GM19023 (cell line): ENCODE results near the gene GAPVD1.
"Not testable (repeated sequence)": the region's sequence is repeated elsewhere in the genome, so short reads cannot be mapped to it uniquely, and the experiment has no call there.

Experiments used
- ATAC-seq: cut with Tn5 transposase; IDR thresholded peaks from one replicate; pipeline ENCODE4 v1.9.1; 2021; ENCODE audit warnings: mild to moderate bottlenecking, moderate library complexity; ENCODE audit not compliant: unreplicated experiment

The GAPVD1 gene, protein sequence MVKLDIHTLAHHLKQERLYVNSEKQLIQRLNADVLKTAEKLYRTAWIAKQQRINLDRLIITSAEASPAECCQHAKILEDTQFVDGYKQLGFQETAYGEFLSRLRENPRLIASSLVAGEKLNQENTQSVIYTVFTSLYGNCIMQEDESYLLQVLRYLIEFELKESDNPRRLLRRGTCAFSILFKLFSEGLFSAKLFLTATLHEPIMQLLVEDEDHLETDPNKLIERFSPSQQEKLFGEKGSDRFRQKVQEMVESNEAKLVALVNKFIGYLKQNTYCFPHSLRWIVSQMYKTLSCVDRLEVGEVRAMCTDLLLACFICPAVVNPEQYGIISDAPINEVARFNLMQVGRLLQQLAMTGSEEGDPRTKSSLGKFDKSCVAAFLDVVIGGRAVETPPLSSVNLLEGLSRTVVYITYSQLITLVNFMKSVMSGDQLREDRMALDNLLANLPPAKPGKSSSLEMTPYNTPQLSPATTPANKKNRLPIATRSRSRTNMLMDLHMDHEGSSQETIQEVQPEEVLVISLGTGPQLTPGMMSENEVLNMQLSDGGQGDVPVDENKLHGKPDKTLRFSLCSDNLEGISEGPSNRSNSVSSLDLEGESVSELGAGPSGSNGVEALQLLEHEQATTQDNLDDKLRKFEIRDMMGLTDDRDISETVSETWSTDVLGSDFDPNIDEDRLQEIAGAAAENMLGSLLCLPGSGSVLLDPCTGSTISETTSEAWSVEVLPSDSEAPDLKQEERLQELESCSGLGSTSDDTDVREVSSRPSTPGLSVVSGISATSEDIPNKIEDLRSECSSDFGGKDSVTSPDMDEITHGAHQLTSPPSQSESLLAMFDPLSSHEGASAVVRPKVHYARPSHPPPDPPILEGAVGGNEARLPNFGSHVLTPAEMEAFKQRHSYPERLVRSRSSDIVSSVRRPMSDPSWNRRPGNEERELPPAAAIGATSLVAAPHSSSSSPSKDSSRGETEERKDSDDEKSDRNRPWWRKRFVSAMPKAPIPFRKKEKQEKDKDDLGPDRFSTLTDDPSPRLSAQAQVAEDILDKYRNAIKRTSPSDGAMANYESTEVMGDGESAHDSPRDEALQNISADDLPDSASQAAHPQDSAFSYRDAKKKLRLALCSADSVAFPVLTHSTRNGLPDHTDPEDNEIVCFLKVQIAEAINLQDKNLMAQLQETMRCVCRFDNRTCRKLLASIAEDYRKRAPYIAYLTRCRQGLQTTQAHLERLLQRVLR (N-terminal part only)

DNA sequence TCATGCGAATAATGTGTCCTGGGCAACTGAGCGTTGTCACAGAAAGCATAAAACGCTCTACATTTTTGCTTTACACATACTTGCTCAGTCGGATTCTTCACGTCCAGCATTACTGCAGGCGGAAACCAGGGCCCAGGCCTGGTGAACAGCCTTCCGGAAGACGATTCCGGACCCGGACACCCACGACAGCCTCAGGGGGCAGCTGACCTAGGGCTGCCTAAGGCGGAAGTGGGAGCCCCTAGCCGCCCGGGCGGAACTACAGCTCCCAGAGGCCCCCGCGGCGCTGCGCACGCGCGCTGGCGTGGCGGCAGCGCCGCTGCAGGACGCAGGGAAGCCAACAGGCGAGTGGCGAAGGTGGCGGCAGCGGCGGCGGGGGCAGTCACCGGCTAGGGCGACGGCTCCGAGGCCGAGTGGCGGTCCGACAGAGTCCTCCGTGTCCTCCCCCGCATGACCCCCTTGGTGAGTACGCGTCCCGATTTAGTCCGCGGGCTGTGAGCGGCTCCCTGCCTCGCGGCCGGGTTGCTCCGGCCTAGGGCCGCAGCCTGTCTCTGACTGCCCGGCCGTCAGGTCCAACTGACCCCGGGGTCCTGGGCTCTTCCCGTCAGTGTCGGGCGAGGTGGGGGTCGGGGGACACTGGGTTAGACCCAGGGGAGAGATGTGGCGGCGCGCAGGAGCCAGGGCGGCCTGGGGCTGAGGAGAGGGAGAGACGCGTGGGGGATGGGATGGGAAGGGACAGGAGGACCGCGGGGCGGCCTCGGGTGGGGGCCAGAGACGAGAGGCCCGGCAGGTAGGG, at the start of gene GAPVD1:
TSS of gene GAPVD1 (plus strand) at position 326 of the 793 bp plus-strand sequence. CDS start 37,096 bp downstream, outside the sequence.
- ATAC-seq: peak; percentile 89

DNA sequence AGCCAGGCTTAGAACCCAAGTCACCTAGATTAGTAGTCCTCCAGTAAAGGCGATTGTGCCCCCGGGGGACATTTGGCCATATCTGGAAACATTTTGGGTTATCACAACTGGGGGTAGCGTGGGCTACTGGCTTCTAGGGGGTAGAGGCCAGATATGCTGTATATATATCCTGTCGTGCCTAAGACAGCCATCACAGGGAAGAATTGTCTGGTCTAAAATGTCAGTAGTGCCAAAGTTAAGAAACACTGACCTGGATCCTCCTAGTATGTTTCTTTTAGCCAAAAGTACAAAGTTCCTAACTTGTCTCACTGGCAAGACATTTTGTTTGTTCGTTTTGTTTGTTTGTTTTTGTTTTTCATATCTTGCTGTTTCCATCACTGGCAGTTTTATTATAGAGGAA, 47.4 kb upstream of the GAPVD1 start:
- ATAC-seq: no peak

DNA sequence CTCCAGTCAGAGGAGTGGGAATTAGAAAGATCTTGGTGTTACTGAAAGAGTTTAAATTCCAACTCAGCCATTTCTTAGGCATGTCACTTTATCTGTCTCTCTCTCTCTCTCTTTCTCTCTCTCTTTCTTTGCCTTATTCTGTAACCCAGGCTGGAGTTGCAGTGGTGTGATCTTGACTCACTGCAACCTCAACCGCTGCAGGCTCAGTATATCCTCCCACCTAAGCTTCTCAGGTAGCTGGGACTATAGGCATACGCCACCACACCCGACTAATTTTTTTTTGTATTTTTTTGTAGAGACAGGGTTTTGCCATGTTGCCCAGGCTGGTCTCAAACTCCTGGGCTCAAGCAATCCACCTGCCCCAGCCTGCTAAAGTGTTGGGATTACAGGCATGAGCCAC, 43.0 kb upstream of the GAPVD1 start:
- no peak for ATAC-seq

DNA sequence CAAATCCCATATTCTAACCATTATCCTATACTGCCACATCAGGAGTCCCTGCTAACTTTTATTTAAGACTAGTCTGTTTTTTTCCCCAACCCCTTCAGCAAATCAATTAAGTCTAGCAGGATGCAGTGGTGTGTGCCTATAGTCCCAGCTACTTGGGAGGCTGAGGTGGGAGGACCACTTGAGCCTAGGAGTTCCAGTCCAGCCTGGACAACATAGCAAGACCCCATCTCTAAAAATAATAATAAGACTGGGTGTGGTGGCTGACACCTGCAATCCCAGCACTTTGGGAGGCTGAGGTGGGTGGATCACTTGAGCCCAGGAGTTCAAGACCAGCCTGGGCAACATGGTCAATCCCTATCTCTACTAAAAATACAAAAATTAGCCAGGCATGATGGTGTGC, 36.8 kb upstream of the GAPVD1 start:
- not testable (repeated sequence) for ATAC-seq

DNA sequence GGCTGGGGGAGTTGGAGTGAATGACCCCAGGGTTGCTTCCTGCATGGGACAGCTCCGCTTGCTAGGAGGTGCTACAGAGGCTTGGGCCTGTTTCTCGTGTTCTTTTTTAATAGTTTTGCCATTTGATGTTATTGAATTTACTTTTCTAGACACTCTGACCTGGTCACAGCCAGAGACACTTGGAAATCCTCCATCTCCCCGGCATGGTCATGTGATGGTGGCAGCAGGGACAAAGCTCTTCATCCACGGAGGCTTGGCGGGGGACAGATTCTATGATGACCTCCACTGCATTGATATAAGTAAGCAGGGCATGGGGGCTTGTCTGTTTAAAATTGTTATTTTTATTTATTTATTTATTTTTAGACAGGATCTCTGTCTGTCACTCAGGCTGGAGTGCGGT, 33.9 kb upstream of the GAPVD1 start:
- ATAC-seq: no peak

DNA sequence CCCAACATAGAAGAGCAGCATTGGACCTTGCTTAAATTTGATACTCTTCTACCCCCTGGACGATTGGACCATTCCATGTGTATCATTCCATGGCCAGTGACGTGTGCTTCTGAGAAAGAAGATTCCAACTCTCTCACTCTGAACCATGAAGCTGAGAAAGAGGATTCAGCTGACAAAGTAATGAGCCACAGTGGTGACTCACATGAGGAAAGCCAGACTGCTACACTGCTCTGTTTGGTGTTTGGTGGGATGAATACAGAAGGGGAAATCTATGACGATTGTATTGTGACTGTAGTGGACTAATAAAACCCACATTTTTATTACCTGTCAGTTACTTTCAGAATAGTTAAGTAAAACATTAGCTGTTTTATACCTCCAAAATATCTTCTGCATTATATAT, 27.9 kb upstream of the GAPVD1 start:
- no peak for ATAC-seq

DNA sequence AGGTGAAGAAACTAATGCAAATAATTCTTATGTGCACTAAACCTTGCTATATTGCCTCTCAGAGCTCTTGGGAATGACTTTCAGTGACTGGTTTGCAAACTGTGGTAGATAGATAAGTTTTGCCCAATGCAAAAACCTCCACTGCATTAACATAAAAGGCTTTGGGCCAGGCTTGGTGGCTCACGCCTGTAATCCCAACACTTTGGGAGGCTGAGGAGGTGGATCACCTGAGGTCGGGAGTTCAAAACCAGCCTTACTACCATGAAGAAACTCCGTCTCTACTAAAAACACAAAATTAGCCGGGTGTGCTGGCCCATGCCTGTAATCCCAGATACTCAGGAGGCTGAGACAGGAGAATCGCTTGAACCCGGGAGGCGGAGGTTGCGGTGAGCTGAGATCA, 27.5 kb upstream of the GAPVD1 start:
- not testable (repeated sequence) for ATAC-seq

DNA sequence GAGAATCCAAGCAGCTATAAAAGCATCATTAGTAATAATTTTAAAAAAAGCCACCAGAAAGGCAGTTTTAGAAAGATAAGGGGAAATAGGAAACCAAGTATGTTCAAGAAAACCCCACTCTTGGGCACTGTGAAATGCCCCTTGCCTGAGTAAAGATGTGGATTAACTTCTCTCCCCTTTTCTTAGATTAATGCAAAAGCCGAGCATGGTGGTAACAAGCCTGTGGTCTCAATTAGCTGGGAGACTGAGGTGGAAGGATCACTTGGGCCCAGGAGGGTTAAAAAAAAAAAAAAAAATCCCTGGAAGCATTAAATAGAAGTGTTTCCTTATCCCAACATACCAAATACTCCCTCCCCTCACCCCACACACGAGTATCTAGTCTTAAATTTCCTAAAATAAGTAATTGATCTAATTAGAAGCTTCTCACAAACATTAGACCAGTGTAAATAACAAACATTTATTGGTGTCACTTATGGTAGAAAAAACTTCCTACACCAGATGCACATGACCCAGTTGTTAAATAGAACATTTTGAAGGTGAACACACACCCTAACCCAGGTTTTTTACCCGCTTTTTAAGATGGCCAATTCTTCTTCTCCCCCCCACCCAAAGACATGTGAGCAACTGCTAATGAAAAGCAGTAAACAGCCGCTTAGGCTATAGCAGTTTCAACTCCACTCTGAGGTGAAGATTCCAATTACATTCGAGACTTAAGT, 25.7 kb upstream of the GAPVD1 start:
- no peak for ATAC-seq

DNA sequence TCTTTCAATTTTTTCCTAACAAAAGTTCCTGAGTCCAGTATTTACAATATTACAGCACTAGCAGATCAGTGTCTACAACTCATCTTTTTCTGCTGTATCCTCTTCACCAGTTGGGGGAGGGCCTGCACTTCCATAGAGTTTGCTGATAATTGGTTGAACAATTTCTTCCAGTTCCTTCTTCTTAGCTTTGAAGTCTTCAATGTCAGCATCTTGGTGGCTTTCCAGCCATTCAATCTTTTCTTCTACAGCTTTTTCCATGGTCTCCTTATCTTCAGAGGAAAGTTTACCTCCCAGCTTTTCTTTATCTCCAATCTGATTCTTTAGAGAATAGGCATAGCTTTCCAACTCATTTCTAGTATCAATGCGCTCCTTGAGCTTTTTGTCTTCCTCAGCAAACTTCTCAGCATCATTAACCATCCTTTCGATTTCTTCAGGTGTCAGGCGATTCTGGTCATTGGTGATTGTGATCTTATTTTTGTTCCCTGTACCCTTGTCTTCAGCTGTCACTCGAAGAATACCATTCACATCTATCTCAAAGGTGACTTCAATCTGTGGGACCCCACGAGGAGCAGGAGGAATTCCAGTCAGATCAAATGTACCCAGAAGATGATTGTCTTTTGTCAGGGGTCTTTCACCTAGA, 25.0 kb upstream of the GAPVD1 start:
- not testable (repeated sequence) for ATAC-seq

DNA sequence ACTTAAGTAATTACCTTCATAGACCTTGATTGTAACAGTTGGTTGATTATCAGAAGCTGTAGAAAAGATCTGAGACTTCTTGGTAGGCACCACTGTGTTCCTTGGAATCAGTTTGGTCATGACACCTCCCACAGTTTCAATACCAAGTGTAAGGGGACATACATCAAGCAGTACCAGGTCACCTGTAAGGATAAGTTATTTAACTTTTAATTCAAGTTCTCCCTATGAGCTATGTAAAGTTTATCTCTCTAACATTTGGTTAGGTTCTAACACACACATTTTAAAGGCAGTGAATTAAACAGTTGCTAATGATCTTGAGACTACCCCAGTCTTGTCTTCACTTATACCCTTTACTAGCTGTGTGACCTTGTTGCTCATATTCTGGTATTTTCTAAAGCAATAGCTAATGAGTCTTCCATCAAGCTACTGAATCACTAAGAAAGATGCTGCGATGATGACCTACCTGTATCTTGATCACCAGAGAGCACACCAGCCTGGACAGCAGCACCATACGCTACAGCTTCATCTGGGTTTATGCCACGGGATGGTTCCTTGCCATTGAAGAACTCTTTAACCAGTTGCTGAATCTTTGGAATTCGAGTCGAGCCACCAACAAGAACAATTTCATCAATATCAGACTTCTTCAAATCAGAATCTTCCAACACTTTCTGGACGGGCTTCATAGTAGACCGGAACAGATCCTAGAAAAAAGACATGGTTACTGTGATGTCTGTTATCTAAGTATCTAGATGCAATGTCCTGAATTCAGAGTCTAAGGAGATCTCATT, 23.3 kb upstream of the GAPVD1 start:
- no peak for ATAC-seq

DNA sequence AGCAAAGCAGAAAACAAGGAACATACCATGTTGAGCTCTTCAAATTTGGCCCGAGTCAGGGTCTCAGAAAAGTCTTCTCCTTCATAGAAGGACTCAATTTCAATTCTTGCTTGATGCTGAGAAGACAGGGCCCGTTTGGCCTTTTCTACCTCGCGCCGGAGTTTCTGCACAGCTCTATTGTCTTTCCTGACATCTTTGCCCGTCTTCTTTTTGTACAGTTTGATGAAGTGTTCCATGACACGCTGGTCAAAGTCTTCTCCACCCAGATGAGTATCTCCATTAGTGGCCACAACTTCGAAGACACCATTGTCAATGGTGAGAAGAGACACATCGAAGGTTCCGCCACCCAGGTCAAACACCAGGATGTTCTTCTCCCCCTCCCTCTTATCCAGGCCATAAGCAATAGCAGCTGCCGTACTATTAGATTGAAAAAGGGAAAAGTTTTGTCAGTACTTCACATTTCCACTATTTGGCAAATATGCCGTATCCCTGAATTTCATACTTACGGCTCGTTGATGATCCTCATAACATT, 22.6 kb upstream of the GAPVD1 start:
- no peak for ATAC-seq

DNA sequence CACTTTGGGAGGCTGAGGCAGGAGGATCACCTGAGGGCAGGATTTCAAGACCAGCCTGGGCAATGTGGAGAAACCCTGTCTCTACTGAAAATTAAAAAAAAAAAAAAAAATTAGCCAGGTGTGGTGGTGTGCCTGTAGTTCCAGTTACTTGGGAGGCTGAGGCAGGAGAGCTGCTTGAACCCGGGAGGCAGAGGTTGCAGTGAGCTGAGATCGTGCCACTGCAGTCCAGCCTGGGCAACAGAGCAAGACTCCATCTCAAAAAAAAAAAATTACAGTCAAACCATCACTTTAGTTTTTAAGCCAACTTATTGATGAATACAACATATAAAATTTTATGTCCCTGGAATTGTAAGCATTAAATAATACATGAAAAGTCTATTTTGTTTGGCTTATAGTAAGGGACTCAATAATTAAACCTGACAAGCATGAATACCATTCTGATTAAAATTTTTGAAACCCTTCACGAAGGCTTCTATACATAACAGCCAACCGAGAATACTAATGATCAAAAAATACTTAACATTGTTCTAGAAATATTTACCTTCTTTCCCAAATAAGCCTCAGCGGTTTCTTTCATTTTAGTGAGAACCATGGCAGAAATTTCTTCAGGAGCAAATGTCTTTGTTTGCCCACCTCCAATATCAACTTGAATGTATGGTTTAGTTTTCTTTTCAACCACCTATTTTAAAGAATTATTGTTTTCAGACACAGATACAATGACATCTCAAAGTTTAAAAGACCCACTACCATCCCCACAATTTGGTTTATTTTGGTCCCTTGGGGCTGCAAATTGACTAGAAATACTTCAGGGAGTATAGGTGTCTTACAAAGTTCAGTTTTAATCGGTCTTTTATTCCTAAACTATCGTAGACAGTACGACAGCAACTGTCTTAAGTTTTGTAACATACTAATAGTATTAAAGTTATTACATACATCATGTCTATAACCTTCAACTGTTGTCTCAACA, 21.7 kb upstream of the GAPVD1 start:
- no peak for ATAC-seq

DNA sequence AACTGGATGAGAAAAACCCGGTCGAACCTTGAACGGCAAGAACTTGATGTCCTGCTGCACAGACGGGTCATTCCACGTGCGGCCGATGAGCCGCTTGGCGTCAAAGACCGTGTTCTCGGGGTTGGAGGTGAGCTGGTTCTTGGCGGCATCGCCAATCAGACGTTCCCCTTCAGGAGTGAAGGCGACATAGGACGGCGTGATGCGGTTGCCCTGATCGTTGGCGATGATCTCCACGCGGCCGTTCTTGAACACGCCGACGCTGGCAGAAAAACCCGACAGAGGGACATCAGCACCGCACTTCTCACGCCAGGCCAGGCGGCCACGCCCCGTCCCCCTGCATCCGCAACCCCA, 21.0 kb upstream of the GAPVD1 start:
- ATAC-seq: peak; percentile 6

DNA sequence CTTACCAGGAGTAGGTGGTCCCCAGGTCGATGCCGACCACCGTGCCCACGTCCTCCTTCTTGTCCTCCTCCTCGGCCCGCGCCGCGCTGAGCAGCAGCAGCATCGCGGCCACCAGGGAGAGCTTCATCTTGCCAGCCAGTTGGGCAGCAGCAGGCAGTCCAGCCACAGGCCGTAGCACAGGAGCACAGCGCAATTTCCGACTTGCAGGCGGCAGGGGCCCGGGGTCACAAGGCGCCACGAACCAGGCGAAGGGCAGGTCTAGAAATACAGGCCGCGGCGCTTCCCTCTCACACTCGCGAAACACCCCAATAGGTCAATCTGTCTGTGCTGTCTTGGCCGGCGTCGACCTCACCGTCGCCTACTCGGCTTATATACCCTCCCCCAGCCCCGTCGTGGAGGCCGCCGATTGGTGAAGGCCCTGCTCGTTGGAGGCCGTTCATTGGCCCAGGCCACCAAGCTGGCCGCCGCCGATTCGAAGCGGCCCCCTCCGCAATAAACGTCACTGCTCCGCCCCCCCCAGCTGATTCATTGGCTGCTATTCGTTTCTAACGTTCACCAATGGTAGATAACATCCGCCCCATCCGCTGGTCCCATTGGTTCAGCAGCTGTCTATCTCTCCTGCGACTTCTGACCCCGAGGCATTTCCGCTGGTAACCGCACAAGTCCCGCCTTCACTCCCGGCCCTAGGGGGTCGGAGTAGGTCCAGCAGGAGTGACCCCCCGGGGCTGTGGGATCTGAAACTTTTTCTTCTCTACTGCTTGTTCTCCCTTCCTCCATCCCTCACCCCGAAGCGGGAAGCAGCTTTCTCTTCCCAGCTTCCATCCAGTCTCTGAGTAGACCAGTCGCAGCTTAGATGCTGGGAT, 20.4 kb upstream of the GAPVD1 start, which contains the start of gene HSPA5:
TSS of gene HSPA5 (minus strand) at position 344 of the 863 bp plus-strand sequence. CDS start at position 127, 217 bp downstream.
- peak; percentile 91 for ATAC-seq

DNA sequence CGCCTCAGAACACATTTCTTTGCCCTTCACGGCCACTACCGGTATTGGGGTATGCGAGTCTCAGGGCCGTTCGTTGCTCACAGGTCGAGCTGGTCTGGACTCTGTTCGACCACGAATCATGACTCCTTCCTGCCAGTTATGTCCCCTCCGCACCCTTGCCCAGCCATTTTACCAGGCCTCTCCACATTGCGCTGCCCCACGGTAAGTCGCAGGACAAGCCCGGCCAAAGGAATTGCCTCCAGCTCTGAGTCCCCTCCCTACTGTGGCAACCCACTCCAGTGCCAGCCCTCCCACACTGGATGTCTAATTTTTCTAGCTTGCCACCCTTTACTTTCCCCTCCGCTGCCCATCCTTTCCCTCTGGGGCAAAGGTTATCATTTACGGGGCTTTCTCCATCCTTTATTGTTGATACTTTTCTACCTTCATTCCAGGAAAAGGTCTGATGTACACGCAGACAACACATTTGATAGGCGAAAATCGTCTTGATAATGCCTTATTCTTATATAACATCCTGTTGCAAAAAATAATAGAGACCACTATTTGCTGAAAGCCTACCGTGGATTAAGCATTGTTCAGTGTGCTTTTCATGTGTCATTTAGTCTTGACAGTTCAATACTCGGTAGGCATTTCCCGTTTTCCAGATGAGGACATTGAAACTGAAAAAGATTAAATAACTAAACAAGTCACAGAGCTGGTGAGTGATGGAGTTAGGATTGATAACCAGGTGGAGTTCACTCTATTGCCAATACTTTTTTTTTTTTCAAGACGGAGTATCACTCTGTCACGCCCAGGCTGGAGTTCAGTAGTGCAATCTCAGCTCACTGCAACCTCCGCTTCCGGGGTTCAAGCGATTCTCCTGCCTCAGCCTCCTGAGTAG, 19.5 kb upstream of the GAPVD1 start:
- peak; percentile 12 for ATAC-seq
